HuH-7.5 (cell line): Measurements from ENCODE around the gene CEPT1.
A peak's percentile ranks its signal among the peaks of the same experiment; 100 is the strongest.
"Not testable (repeated sequence)": the region's sequence is repeated elsewhere in the genome, so short reads cannot be mapped to it uniquely, and the experiment has no call there.

Source experiments
- DNase-seq: peaks from one replicate; pipeline ENCODE4 v3.0.0; 2011; ENCODE audit warnings: low spot score

The CEPT1 gene

DNA sequence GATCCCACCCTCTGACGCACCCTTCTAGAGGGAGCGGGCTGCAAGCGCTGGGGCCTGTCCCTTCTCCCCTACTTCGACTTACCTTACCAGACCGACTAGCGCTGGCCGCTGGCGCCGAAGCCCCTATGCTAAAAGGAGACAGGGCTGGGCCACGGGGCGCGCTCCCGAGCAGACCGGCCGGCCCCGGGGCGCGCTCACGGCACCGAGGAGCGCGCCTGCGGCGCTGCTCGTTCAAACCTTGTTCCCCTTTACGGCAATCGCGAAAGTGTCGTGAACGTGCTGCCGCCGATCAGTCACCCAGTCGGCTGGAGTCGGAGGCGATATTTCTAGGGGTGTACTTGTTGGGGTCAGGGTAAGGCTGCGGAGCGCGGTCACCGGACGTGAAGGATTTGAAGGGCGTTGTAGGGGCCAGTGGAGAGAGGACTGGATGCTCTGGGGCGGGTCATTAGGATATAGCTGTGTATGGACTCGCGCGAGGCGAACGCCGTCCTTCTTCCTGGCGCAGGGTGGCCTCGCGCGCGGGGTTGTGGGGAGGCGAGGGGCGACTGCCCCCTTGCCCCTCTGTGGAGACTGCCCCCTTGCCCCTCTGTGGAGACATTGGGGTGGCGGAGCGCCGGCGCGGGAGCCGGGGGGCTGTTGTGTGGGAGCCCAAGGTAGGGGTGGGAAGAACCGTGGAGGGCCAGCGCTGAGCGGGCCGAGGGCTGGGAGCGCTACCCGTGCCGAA lies at the start of gene CEPT1, which contains the start of gene DRAM2:
TSS of gene CEPT1 (plus strand) at position 268 of the 724 bp plus-strand sequence. CDS start 7,492 bp downstream, outside the sequence.
TSS of gene DRAM2 (minus strand) at position 138 of the 724 bp plus-strand sequence. CDS start 8,539 bp downstream, outside the sequence.
- DNase-seq = peak; percentile 83

DNA sequence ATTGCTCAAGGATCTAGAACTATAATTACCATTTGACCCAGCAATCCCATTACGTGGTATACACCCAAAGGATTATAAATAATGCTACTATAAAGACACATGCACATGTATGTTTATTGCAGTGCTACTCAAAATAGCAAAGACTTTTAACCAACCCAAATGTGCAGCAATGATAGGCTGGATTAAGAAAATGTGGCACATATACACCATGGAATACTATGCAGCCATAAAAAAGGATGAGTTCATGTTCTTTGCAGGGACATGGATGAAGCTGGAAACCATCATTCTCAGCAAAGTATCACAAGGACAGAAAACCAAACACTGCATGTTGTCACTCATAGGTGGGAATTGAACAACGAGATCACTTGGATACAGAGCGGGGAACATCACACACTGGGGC lies 44.6 kb upstream of the CEPT1 start:
- not testable (repeated sequence) for DNase-seq

DNA sequence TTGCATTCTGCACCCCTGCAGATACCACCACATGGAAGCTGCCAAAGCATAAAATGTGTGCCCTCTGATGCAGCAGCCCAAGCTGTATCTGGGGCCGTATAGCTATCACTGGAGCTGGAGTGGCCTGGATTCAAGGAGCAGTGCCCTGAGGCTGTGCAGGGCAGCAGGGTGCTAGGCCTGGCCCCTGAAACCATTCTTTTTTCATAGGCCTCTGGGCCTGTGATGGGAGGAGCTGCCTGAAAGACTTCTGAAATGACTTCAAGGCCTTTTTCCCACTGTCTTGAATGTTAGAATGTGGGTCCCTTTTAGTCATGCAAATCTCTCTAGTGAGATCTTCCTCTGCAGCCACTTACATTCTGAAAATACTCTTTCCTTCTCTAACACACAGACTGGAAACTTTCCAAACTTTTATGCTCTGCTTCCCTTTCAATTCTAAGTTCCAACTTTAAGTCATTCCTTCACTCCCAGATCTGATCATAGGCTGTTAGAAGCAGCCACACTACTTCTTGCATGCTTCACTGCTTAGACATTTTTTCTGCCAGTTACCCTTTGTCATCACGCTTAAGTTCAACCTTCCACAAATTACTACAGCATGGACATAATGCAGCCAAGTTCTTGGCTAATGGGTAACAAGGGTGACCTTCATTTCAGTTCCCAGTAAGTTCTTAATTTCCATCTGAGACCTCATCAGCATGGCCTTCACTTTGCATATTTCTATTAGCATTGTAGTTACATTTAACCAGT lies 42.5 kb upstream of the CEPT1 start:
- no peak for DNase-seq

DNA sequence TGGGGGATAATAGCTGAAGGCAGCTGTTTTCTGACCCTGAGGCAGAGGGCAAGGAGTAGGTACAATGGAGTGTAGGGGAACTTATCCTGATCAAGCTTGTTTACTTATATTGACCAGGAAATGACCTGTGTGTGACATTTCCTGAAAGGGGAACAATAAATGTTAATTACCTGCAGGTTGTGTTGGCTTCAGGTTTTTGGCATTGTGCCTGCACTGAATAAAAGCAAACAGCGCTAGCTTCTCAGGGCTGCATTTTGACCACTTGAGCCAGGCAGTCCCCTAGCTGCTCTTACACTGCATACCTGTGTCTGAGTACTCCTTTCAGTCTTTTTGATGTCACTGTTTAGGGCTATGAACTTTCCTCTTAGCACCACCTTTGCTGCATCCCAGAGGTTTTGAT lies 40.7 kb upstream of the CEPT1 start:
- DNase-seq = no peak

DNA sequence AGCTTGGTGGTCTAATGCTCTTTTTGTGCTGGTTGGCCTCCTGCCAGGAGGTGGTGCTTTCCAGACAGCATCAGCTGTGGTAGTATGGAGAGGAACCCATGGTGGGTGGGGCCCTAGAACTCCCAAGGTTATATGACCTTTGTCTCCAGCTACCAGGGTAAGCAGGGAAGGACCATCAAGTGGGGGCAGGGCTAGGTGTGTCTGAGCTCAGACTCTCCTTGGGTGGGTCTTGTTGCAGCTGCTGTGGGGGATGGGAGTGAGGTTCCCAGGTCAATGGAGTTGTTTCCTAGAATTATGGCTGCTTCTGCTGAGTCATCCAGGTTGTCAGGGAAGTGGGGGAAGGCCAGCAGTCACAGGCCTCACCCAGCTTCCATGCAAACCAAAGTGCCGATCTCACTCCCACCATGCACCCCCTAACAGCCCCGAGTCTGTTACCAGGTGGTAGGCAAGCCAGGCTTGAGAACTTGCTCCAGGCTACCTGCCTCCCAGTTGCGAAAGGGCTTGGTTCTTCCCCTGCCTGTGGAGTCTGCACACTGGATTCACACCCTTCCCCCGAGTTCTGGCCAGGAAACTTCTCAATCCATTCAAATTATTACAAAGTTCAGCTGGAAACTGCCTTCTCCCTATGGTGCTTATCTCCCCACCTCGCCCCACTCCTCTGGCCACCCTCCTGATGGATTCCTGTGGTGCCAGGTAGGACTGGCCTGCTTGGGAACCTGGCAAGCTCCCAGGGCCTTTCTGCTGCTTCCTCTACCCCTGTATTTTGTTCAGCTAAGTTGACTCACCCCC lies 38.0 kb upstream of the CEPT1 start:
- DNase-seq = no peak

DNA sequence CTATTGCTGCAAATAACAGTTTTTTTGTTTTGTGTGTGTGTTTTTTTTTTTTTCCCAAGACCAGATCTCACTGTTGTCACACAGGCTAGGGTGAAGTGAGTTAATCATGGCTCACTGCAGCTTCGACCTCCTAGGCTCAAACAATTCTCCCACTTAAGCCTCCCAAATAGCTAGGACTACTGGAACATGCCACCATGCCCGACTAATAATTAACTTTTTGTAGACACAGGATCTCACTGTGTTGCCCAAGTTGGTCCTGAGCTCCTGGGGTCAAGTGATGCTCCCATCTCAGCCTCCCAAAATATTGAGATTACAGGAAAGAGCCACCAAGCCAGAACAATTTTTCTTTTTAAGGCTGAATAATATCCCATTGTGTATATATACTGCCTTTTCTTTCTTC lies 35.0 kb upstream of the CEPT1 start:
- DNase-seq = no peak

DNA sequence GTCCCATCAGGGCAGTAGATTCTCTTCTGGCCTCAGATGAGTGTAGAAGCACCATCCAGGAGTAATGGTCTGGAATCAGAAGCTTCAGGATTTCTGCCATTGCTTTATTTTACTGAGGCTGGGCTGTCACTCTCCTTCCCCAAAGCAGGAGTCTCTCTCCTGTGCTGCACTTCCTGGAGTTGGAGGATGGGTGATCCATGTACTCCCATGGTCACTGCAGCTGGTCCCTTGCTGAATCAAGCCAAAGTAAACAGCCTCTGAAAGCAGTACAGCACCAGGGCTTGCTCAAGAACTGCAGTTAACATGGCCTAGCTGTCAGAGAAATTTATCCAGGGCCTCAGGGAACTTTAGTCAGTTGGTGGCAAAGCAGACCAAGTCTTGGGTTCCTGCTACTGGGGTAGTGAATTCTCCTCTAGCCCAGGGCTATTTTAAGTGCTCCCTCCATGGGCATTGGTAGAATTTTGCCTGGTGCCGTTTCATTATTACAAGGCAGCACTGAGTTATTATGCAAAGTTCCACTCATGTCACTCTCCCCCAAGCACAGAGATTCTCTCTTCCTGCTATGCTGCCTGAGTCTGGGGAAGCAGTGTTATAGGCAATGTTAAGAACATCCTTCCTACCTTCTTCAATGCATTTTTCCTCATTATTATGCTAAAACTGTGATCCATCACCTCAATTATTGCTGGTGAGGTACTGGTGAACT lies 29.7 kb upstream of the CEPT1 start:
- peak; percentile 5 for DNase-seq

DNA sequence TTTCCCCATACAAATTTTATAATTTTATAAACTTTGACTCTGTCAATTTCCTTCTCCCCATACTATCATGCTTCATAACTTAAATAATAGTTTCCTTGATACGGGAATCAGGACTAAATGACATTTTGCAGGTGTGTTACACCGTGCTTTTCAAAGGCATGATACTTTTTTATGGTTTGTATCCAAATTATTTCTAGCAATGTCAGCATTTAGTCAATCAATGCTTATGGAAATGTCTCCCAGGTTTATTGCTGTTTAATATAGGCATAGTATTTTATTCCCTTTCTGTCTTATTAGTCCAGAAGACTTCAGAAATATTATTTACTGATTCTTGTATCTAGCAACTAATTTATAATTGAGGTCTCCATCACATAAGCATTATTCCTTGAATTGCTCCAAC lies 23.5 kb upstream of the CEPT1 start:
- DNase-seq = no peak

DNA sequence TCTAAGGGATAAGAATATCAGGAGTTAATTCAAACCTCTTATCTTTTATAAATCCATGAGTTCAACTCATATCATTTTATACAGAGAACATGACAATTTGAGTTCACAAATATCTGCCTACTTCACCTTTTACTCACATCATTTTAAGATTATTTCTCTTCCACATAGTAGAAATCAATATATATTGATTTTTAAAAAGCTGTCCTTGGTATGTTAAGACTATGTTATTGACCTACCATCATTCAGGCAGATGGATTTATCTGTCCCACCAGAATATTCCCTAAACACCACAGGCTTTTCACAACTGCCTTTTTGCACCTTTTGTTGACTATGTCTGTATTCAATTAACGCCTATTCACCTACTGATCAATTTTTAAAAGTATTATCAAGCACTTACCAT lies 13.7 kb upstream of the CEPT1 start:
- no peak for DNase-seq

DNA sequence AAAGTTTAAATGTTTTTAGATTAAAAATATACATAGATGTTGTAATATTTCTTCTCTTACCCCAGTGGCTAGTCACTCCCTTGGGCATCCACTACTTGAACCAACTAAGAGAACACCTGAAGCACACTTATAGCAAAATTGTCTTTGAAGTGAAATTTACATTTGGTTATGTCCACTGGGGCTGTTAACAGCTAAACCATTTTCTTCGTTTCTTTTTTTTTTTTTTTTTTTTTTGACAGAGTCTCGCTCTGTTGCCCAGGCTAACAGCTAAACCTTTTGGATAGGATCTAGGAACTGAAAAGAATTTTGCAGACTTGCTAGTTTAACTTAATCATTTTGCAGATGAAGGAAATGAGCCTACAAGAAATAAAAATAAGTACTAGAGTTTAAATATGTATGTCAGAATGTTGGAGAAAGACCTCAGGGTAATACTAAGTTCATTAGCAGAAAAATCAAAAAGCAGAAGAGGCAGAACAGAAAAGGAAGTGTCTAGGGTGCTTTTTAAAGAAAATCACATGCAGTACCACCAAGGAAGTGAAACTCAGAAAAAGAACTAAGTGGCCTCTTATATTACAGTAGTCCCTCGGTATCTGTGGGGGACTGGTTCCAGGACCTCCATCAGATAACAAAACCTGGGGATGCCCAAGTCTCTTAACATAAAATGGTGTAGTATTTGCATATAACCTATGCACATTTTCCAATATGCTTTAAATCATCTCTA lies 11.9 kb upstream of the CEPT1 start:
- no peak for DNase-seq

DNA sequence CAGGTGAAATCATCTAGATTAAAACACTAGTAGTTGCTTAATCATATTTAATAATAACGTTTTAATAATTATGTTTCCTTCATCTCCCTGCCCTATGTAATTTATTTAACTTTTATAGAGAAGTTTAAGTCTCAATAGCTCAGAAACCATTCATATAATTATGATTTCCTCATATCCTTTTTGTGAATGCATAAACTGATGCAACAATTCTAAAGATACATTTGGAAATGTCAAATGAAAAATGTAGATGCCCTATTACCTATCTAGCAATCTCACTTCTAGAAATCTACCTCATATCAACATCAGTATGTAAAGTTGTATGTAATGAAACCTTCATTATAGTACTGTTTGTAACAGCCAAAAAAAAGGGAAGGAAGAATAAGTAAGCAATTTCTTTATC lies 10.6 kb upstream of the CEPT1 start:
- DNase-seq = no peak

DNA sequence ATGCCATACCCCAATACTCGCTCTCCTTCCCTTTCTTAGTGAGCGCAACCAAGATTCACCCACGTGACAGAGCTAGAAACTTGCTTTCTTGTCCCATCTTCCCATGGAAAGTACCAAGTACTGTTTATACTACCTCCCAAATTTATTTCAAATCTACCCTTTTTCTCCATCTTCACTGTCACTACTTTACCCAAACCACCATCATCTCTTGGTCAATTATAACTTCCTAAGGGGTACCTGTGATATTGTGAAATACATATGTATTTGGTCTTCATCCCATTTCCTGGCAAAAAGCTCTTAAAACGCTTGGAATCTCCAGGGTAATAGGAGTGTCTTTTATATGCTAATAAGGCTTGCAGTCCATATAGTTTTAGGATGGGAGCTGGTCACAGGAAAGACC lies 8.3 kb upstream of the CEPT1 start:
- no peak for DNase-seq

DNA sequence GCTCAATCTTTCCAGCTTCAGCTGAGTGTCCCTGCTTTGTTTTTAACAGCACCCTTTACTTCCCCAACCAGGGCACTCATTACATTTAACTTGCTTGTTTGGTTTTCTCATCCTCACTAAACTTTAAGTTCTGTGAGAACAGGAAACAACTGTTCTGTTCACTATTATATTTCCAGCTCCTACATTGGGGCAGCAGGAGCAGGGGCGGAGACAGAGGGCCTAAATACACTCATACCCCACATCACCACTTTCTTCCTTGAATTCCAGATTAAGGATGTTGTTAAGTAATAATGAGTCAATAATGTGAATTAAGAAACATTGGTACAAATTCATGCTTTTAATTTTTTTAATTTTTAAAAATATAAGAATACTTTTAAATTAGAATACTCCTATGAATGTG lies 6.2 kb upstream of the CEPT1 start:
- DNase-seq = no peak

DNA sequence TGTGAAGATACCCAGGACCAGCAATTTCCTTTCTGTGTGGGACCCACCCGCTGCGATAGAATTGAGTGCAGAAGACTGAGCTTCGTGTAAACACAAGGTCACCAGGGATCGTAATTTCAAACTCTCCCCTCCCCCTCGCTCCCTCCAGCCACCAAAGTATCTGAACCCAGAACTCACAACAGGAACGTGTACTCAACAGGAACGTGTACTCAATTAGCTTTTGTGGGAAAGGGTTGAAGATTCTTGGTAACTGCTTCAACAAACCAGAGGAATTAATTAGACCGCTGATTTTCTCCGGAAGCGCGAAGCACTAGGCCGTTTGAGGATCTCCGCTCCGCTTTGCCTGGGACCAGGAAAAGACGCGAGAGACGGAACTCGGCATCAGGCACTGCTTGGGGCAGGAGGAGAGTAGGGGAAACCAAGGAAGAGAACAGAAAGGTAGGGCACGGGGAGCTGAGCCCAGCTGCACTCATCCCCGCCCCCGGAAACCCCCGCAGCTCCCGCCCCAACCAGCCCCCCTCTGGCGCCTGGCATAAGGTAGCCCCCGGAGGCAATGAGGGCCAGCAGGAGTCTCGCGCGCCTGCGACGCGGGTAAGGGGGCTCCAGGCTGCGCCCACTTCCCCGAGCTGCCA lies 583 bp upstream of the CEPT1 start:
- DNase-seq = peak; percentile 48

DNA sequence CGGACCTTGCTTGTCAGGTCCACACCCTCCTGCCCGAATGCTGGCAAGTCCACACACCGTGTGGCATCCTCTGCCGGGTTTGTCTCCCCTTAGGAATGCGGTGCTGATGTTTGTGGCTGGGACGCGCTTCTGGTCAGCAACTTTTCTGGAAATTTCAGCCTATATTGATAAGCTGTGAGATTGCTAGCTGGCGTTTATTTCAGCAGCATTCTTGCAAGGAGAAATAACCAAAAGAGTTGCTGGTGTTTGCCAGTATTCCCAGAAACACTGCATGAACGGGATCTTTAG lies 601 bp downstream of the CEPT1 start:
- DNase-seq = peak; percentile 59

DNA sequence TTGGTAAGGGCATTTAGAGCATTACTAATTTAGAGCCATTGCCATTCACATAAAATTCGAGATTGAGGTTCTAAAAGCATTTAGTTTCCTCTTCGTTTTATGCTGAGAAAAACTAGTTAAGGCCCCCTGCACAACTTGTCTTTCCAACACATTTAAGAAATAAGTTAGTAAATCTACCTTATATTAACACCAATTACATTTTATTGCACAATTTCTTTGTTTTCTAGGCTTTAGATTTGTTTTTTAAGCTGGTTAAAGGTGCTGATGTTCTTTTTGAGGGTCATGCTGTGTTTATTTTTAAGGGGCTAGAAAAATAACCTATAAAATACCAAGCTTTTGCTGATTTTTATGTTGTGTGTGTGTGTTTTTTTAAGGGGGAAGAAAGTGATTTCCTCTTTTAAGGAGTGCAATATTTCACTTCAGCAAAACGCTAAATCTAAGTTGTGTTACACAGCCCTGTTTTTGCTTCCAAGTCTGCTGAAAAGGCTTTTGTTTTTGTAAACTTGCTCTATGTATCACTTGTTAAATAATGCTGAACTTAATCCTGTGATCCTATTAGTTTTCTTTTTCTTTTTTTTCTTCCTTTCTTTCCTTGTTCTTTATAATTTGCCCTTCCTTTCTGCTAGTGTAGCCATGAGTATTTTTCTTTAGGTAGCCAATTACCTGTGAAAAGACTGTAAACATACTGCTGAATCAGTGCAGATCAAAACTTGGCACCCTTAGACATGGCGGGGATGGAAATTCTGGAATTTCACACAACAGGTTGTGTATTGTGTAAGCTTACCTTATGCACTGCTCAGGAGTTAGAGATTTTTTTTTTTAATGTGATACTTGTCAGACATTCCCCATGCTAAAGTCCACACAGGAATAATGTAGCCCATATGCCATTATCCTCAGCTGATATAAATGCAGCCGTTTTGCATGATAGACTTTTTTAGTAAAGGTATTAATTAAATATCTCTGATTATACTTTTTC lies 1.5 kb downstream of the CEPT1 start:
- no peak for DNase-seq

DNA sequence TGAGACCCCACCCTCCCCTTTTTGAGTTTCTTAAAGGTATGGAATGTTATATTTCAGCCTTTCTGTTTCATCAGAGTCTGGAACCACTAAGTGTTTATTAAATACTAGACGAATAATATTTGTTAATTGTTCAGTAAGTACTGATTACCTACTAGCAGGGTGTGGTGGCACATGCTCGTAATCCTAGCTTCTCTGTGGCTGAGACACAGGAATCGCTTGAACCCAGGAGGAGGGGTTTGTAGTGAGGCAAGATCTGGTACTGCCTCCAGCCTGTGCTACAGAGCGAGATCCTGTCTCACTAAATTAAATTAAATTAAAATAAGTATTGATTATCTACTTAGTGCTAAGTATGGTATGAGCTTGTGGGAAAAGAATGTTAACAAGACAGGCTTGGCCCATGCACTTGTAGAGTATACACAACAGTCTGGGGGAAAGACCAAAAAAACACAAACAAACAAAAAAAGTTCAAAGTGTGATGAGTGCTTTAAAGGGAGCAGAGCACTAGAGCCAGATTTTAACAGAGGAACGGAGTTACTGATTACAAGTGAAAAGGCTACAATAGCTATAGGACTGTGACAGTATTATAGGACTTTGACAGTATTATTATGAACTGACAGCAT lies 2.4 kb downstream of the CEPT1 start:
- no peak for DNase-seq

DNA sequence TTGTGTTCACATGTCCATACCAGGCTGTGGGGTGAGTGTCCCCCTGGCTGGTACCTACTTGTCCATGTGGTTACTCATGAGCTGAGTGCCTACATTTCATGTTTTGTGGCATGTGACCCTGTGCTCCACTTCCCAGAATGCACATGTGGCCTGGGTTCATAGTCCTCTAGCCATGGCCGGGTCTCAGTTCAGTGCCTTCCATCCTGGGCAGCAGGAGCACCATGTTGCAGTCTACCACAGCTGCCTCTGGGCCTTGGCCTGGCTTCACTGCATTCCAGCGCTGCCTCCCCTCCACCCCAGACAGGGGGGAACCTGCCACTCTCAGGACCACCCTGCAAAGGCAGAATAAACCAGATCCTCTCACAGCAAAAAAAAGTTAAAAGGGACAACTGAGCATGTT lies 5.5 kb downstream of the CEPT1 start:
- DNase-seq = no peak

DNA sequence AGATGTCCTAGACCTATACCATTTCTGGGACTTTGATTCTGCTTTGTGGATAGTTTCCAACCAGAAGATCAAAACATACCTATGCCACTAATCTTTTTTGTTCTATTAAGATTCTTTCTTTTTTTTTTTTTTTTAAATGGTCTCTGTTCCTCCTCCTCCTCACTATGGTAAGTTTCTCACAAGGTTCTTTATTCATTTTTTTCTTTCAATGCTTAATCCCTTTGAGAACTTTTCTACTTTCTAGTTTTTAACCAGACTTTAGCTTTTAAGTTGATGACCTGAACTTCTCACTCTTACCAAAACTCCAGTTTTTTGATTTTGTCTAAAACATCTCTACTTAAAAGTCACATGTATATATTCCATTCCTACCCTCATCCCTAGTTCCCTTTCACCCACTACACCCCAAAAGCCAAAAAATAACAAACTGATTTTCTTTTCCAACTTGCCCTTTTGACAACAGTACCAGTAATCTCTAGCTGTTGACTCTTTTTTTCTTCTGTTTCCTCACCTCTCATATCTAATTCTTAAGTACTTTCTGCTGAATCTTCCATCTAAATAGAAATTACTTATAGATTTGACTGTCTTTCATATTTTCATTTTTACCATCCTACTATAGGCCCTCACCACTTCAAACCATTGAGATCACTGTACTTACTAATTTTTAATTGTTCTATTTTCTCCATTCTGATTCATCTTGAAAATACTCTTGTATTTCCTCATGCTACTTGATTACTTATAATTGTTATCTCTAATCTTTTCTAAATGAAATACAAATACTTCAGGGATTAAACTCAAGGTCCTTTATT lies 6.1 kb downstream of the CEPT1 start:
- DNase-seq = no peak
